HepG2 (cell line): ENCODE data around the gene PPP1R14D. TPM values are rescaled to one million over a fixed set of nuclear protein-coding genes. Genes with fewer than 3 reads are reported as not detected.
A peak's percentile ranks its signal among the peaks of the same experiment; 100 is the strongest.
"Not testable (repeated sequence)": the region's sequence is repeated elsewhere in the genome, so short reads cannot be mapped to it uniquely, and the experiment has no call there.

Experiments
- ATAC-seq: fragments of 200-7000 bp; cut with Tn5 transposase; 3 replicates; pipeline ENCODE4 v1.9.1; 2020; ENCODE audit warnings: mild to moderate bottlenecking, moderate library complexity
- BruUV-seq: library from RNA; stranded (reverse); fragments of 400-500 nt; replicated peaks from 2 replicates; lab custom pipeline; 2021; lab: Mats Ljungman, UMichigan
- CTCF ChIA-PET: fragments of 300-600 bp; formaldehyde crosslinking; extraction: SDS; loops from one replicate; lab custom pipeline; 2021; ENCODE audit warnings: low total read pairs, inconsistent platforms, low intra/inter-chr PET ratio; lab: Yijun Ruan, JAX
- POLR2A ChIA-PET: fragments of 350-600 bp; sonication (Branson Sonifier 250); formaldehyde crosslinking; loops from one replicate; lab custom pipeline; 2020; ENCODE audit warnings: antibody characterized with exemption, inconsistent platforms; lab: Yijun Ruan, JAX
- DNase-seq: peaks from one replicate; pipeline ENCODE4 v3.0.0-alpha.2; 2015; ENCODE audit warnings: low spot score
- FAIRE-seq: peaks from 3 replicates; lab custom pipeline; 2011; peaks lifted over from hg19 to GRCh38; lab: Jason Lieb, UNC
- H2AFZ ChIP-seq: one replicate; pipeline ENCODE4 v1.6.1; 2011; ENCODE audit warnings: low read length, inconsistent platforms
- H3K27ac ChIP-seq: fragments of 300-600 bp; 3 replicates; pipeline ENCODE4 v1.8.0; 2011; ENCODE audit warnings: mixed run types, mild to moderate bottlenecking, mixed read lengths, low read length, inconsistent platforms; ENCODE audit not compliant: insufficient read depth; ENCODE audit errors: extremely low read length
- H3K27me3 ChIP-seq, 2 experiments: fragments of 200-600 bp in 1 of 2; 2 replicates in 1 of 2; 3 replicates in 1 of 2; pipeline versions ENCODE4 v1.6.0 to v1.8.0; 2011; ENCODE audit warnings: low read length in 2 of 2, mild to moderate bottlenecking in 2 of 2, moderate library complexity in 2 of 2, inconsistent platforms in 1 of 2; ENCODE audit not compliant: insufficient read depth in 2 of 2, control insufficient read depth in 1 of 2
- H3K36me3 ChIP-seq, 2 experiments: fragments of 200-600 bp in 1 of 2; replicated peaks in 1 of 2; 2 replicates in 1 of 2; 3 replicates in 1 of 2; pipeline versions ENCODE4 v1.5.1 to v1.8.0; 2011; ENCODE audit warnings: low read length in 2 of 2, inconsistent platforms in 1 of 2; ENCODE audit not compliant: insufficient read depth in 2 of 2, control insufficient read depth in 1 of 2
- H3K4me1 ChIP-seq: 2 replicates; pipeline ENCODE4 v1.5.1; 2012; ENCODE audit warnings: low read length, inconsistent platforms; ENCODE audit not compliant: insufficient read depth
- H3K4me2 ChIP-seq: 2 replicates; pipeline ENCODE4 v1.6.0; 2011; ENCODE audit warnings: low read depth, low read length, inconsistent platforms
- H3K4me3 ChIP-seq, 3 experiments: fragments of 200-600 bp in 1 of 3; sonication (generic), shearing (Covaris generic) in 1 of 3; replicated peaks in 1 of 3; 2 replicates each; pipeline ENCODE4 v1.5.1; 2011 to 2016; ENCODE audit warnings: low read length in 3 of 3, inconsistent platforms in 2 of 3, low read depth in 2 of 3, mild to moderate bottlenecking in 2 of 3, control low read depth in 1 of 3, mixed read lengths in 1 of 3; ENCODE audit not compliant: insufficient read depth in 1 of 3
- H3K79me2 ChIP-seq: one replicate; pipeline ENCODE4 v1.6.1; 2011; ENCODE audit warnings: low read length, inconsistent platforms; ENCODE audit not compliant: insufficient read depth
- H3K9ac ChIP-seq: 2 replicates; pipeline ENCODE4 v1.6.0; 2011; ENCODE audit warnings: mild to moderate bottlenecking, low read depth, low read length, inconsistent platforms; ENCODE audit not compliant: insufficient read depth
- H3K9me3 ChIP-seq: 2 replicates; pipeline ENCODE4 v1.5.1; 2012; ENCODE audit warnings: mild to moderate bottlenecking, low read length
- H4K20me1 ChIP-seq: 2 replicates; pipeline ENCODE4 v1.6.0; 2011; ENCODE audit warnings: inconsistent platforms, mild to moderate bottlenecking, low read length, moderate library complexity; ENCODE audit not compliant: insufficient read depth
- HNF4A ChIP-seq: sonication (generic); formaldehyde crosslinking; IDR thresholded peaks from 2 replicates; pipeline ENCODE4 v1.4.0; 2020; ENCODE audit warnings: missing genetic modification reagents
- NFE2L1 ChIP-seq: sonication (generic); formaldehyde crosslinking; IDR thresholded peaks from 2 replicates; pipeline ENCODE4 v1.4.0; 2020; ENCODE audit warnings: missing genetic modification reagents, mild to moderate bottlenecking, borderline replicate concordance
- ZNF121 ChIP-seq: sonication (generic); formaldehyde crosslinking; IDR thresholded peaks from 2 replicates; pipeline ENCODE4 v1.5.0; 2020; ENCODE audit warnings: mild to moderate bottlenecking, missing genetic modification reagents
- WGBS: methylation state at CpG from one replicate; pipeline ENCODE4 v1.1.6; 2017; ENCODE audit warnings: low lambda C conversion rate; 5-methylcytosine and 5-hydroxymethylcytosine counted together
- in situ Hi-C: cut with HindIII; loops from 2 replicates; pipeline ENCODE4 v1.10.0; 2017; ENCODE audit warnings: low pct_unique_long_range_greater_than_20kb; ENCODE audit not compliant: extremely low pct_ligation_motif_present
- intact Hi-C: fragments of 100-400 bp; cut with micrococcal nuclease; formaldehyde crosslinking; loops from one replicate; pipeline ENCODE4 v1.10.0; 2022; ENCODE audit not compliant: unreplicated experiment
- polyA plus RNA-seq, 8 experiments: library from polyadenylated mRNA; depleted of rRNA in 3 of 8; stranded (reverse) in 7 of 8; unstranded in 1 of 8; fragments of >200 nt; fragmentation: Illumina TruSeq in 4 of 8; extraction: Trizol in 4 of 8; gene quantifications; 2 replicates each; pipeline versions ENCODE4 v1.2.1 to v1.2.3, GENCODE V29; 2011 to 2016; ENCODE audit warnings: low read depth in 4 of 8, missing spikeins in 1 of 8, mixed read lengths in 1 of 8; ENCODE audit not compliant: insufficient read depth in 1 of 8
- total RNA-seq, 5 experiments: library from RNA; depleted of rRNA; stranded (reverse); fragments of >200 nt; fragmentation: Illumina TruSeq; extraction: Trizol; gene quantifications; 2 replicates each; pipeline ENCODE4 v1.2.3, GENCODE V29; 2016; ENCODE audit warnings: low read depth in 1 of 5
- TF ChIP-seq, protein P1 (sequence below): sonication (generic); formaldehyde crosslinking; IDR thresholded peaks from 2 replicates; pipeline ENCODE4 v1.8.1; 2022; ENCODE audit warnings: low read depth, mild to moderate bottlenecking, missing genetic modification reagents
- TF ChIP-seq, protein P2 (sequence below): sonication (generic); formaldehyde crosslinking; IDR thresholded peaks from 2 replicates; pipeline ENCODE4 v1.9.0; 2022; ENCODE audit warnings: missing genetic modification reagents, mild to moderate bottlenecking, borderline replicate concordance

PPP1R14D gene
- total and polyA plus RNA-seq, 2 of the 13 experiments (the other 11 are each of a cell fraction or from before 2014, with no cell fraction given), result 0.53 to 0.55 TPM

GRCh38 chr15:40863660-40864270, 35.3 kb upstream of the PPP1R14D start (continued):
- peak; percentile 5; the same call in 1 of the 2 replicates for TF ChIP-seq HNF4A
- TF ChIP-seq NFE2L1 (CRISPR knock-in tag), result no peak
- TF ChIP-seq, protein P1, sequence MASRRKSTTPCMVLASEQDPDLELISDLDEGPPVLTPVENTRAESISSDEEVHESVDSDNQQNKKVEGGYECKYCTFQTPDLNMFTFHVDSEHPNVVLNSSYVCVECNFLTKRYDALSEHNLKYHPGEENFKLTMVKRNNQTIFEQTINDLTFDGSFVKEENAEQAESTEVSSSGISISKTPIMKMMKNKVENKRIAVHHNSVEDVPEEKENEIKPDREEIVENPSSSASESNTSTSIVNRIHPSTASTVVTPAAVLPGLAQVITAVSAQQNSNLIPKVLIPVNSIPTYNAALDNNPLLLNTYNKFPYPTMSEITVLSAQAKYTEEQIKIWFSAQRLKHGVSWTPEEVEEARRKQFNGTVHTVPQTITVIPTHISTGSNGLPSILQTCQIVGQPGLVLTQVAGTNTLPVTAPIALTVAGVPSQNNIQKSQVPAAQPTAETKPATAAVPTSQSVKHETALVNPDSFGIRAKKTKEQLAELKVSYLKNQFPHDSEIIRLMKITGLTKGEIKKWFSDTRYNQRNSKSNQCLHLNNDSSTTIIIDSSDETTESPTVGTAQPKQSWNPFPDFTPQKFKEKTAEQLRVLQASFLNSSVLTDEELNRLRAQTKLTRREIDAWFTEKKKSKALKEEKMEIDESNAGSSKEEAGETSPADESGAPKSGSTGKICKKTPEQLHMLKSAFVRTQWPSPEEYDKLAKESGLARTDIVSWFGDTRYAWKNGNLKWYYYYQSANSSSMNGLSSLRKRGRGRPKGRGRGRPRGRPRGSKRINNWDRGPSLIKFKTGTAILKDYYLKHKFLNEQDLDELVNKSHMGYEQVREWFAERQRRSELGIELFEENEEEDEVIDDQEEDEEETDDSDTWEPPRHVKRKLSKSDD, result no peak
- TF ChIP-seq, protein P2, sequence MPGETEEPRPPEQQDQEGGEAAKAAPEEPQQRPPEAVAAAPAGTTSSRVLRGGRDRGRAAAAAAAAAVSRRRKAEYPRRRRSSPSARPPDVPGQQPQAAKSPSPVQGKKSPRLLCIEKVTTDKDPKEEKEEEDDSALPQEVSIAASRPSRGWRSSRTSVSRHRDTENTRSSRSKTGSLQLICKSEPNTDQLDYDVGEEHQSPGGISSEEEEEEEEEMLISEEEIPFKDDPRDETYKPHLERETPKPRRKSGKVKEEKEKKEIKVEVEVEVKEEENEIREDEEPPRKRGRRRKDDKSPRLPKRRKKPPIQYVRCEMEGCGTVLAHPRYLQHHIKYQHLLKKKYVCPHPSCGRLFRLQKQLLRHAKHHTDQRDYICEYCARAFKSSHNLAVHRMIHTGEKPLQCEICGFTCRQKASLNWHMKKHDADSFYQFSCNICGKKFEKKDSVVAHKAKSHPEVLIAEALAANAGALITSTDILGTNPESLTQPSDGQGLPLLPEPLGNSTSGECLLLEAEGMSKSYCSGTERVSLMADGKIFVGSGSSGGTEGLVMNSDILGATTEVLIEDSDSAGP (CRISPR knock-in tag), result peak; percentile 15; the same call in 1 of the 2 replicates

GRCh38 chr15:40861147-40861546, 32.6 kb upstream of the PPP1R14D start:
- Histone ChIP-seq H3K4me1 (peaks cover 81% of the 10 kb centered on the region), H3K4me2 (peak overlapping the region; percentile 18)
- FAIRE-seq, DNase-seq, H3K36me3 ChIP-seq, H3K9ac ChIP-seq, ATAC-seq, BruUV-seq, H3K4me3 ChIP-seq, H3K9me3 ChIP-seq, H4K20me1 ChIP-seq, in situ Hi-C loops, intact Hi-C loops: not testable (repeated sequence)
- ChIA-PET CTCF (interaction anchor here (1.0 kb wide), 1 partner anchor 81 kb away, joined by 3 read pairs; no protein-coding TSS in a partner anchor), POLR2A (interaction anchor here (0.9 kb wide), 1 partner anchor 33 kb away, joined by 4 read pairs; the partner anchor contains the start of gene VPS18)
- 0 out of 2 replicates have a peak, but pooled peaks have one; percentile 16 for TF ChIP-seq ZNF121
- TF ChIP-seq, all 625 proteins: peak for 1; not testable (repeated sequence) for 624
- not testable (repeated sequence) for H3K79me2 ChIP-seq, H3K27ac ChIP-seq, H3K27me3 ChIP-seq, H2AFZ ChIP-seq
- 17% methylated on average over 4 of the region's 4 CpGs for WGBS
